Ishikawa (cell line): Measurements from ENCODE around the gene PIP4K2A.

ENCODE experiments used
- NFIC ChIP-seq: IDR thresholded peaks from 2 replicates; pipeline ENCODE4 v1.6.1; 2012
- REST ChIP-seq: IDR thresholded peaks from 2 replicates; pipeline ENCODE4 v1.6.1; 2012; ENCODE audit warnings: low read depth, mild to moderate bottlenecking

GRCh38 chr10:22758867-22759266 is 44.5 kb upstream of the PIP4K2A start:
- TF ChIP-seq REST (no peak), NFIC (no peak)
